SKM-1 treated with dmso at 0.1 percent for 144 hours (cell line): ENCODE data around the gene DGCR8.

Experiments used
- DNase-seq: peaks from one replicate; lab custom pipeline; 2025; ENCODE audit not compliant: unreplicated experiment; lab: John Stamatoyannopoulos, UW

DGCR8 gene

DNA sequence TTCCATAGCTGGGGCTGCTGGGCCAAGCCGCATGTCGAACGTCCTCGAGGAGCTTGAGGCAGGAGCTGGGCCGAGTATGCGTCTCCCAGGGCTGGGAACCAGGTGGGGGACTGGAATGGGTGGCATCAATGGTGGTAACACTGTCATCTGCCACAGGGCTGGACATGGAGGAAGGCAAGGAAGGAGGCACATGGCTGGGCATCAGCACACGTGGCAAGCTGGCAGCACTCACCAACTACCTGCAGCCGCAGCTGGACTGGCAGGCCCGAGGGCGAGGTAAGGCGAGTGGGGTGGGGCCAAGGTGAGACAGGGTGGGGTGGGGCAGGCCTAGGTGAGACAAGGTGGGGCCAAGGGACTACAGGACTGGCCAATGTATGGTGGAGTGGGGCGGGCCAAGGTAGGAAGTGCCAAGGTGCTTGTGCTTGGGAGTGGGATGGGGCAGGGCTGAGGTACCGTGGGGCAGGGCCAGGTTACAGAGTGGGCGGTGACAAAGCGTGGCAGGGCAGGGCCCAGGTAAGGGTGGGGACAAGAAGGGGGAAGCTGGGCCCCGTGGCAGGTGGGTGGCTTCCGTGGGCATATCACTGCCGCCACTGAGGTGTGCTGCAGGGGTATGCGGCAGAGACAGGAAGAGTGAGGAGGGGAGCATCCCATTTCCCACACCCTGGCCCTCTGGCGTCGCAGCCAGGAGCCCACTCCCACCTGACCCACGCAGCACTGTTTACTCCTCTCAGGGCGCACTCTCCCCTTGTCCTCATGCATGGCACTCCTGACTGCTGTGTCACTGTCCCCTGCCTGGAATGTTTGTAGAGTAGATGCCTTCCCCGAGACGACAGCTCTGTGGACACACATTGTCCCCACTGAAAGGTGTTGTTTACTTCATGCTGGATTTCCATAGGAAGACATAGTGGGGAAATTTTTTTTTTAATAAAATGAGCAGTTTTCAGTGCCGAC, 27.5 kb upstream of the DGCR8 start:
- DNase-seq, result no peak

DNA sequence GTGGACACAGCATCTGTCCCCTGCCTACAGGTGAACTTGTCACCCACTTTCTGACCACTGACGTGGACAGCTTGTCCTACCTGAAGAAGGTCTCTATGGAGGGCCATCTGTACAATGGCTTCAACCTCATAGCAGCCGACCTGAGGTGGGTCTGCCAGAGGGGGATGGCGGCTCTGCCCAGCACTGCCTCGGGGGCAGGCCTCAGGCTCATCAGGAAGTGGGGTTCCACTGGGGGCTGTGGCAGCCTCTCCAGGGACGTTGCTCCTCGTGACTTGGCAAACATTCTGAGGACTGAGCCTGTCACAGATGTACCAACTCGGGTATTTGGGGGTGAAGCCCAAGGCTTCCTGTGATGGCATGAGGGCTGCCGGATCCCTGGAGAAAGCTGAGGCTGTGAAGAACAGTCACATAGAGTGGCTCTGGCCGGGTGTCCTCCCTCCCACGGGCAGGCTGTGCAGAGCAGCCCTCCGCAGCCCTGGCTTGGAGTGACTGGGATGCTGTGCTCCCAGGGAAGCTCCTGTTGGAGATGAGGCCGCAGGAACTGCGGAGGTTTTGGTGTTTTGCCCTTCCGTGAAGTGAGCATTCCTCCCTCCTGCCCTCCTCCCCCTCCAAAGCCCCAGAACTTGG, 26.5 kb upstream of the DGCR8 start:
- DNase-seq, result no peak

DNA sequence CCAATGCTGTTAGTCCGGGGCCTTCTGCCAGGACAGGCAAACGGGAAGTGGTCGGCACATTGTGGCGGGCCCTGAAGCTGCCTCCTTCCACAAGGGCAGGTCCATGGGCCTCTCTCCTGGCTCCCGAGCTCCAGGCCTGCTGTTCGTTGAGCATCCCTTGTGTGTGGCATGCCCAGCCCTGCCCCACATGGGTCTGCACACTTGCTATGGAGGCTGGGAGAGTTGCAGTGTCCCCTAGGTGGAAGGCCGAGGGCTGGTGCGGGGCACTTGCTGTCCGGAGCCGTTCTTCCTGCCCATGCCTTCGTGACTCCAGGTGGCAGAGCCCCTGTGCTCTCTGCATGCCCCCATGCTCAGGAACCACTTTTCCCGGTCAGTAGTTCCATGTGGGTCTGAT, 26.0 kb upstream of the DGCR8 start:
- DNase-seq, result no peak

DNA sequence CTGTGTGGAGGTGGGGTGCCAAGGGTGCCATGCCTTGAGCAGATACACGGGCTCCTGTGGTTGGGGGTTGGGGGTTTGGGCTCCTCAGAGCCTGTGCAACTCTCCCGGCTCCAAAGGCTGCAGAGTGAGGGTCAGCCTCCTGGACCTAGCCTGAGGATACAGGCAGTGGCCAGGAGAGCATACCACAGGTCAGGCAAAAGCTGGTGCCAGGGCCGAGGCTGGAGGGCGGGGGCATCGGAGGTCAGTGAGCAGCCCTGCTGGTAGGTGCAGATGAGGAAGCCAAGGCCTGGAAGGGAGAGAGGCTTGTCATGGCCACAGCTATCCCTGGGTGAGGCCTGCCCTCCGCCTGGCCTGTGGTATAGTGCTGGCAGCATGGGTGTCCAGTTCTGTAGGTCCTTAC, 25.6 kb upstream of the DGCR8 start:
- DNase-seq, result no peak

DNA sequence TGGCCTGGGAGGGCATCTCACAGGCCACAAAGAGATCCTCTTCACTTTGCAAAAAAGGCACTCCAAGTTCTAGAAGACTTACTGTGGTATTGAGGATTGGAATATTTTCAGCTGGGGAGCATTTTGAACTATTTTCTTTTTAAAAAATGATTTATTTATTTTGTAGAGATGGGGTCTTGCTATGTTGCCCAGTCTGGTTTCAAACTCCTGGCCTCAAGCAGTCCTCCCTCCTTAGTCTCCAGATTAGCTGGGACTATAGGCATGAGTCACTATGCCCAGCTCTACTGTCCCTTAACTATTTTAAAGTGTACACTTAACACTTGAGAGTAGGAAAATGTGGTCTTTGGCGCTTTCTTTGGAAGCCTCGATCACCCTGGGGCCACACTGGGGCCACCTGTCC, 24.9 kb upstream of the DGCR8 start:
- DNase-seq, result no peak

DNA sequence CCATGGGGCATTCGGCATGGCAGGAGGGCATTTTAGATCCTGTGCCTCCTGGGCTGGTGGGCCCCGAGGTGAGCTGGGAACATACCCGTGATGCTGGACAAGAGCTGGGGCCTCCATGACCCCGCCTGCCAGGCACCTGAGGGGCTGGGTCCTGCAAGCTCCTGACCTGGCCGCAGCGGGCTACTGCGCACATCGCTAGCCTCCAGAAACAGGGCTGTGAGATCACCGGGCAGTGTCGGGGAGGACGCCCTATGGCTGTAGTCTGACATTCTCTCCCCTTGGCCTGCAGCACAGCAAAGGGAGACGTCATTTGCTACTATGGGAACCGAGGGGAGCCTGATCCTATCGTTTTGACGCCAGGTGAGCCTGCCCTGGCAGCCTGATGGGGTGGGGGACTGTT, 24.4 kb upstream of the DGCR8 start:
- DNase-seq, result no peak

DNA sequence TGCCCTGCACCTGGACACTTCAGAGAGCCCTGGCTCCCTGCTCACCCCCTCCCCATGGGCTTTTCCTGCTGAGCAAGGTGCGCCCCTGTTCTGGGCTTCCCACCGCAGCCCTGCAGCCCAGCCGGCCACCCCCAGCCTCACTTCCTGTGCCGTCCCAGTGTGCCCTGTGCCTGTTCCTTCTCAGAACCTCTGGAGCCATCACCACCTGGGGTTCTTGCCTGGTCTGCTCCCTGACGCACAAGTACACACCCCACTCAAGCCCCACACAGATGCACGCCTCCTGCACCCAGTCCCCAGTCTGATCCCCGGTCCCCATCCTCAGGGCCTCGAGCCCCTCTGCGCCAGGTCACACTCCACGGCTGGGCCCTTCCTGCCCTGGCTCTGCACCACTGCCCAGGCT, 23.9 kb upstream of the DGCR8 start:
- DNase-seq, result no peak

DNA sequence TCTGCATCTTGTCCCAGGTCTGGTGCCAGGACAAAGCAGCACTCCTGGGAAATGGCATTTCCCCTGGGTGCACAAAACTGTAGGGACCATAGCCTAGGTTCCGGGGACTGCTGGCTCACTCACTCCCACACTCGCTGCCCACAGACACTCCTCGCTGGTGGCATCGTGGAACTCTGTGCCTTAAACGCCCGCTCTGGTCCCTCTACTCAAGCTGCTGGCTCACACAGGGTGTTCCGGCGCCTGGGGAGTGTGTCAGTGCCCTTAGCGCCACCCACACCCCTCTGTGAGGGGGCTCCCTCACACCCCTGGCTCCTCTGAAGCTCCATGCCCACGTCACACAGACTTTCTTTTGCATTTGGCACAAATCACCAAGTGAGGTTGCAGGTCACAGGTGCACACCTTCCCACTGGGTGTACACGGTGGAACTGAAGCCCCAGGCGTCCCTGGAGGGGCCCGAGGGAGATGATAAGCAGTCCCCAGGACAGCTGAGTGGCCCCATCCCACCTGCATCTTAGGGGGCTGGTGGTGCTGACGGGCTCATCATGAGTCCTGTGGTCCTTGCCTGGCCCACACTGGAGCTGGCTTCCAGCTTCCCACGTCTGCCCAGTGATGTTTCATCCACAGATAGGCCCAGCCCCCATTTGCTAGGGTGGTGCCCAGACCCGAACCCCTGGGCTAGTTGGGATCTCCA, 23.2 kb upstream of the DGCR8 start:
- DNase-seq, result no peak

DNA sequence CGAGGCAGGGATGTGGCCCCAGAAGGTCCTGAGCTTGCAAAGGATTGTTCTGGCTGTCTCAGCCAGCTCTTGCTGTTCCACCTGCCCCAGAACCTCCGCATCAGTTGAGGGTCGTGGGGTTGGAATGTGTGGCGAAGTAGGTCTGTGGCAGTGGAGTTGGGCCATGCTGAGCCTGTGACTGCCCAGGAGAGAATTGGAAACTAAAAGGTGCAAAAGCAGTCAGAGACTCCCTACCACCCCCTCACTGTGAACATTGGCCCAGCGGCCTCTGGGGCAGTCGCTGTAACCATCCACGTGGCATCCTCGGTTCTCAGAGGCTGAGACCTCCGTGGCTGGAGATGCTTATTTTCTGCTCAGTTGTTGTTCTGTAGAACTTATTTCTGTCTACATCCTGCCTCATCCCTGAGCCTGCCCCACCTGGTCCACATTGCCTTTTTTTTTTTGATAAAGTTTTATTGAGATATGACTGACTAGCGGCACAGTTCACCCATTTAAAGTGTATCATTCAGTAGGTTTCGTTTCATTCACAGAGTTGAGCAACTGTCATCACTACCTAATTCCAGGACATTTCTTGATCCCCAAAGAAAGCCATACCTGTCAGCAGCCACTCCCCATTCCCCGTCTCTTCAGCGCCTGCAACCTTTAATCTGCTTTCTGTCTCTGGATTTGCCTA, 22.3 kb upstream of the DGCR8 start:
- no peak for DNase-seq

DNA sequence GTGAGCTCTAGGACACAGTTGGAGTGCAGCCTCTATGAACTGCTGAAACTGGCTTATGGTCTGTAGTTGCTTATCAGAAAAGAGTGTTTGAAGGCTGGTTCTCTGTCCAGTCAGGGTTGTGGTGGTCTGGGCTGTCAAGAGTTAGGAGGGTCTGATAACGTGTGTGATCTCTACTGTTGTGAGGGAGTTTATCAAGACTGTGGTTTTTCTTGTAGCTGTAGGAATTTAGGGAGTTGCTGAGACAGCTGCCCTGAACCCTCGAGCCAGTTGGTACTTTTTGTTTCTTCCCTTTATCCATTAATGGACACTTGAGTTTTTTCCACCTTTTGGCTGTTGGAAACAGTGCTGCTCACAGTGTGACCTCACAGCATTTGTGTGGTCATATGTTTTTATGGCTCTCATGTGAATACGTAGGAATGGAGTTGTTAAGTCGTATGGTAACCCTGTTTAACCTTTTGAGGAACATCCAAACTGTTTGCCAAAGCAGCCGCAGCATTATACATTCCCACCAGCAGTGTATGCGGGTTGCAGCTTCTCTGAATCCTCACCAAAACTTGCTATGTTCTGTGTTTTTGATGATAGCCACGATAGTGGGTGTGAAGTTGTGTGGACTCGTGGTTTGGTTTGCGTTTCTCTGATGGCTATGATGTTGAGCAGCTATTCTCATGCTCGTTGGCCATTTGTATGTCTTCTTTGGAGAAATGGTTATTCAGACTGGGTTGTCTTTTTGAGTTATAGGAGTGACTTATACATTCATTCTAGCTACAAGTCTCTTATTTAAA, 20.9 kb upstream of the DGCR8 start:
- DNase-seq, result no peak

DNA sequence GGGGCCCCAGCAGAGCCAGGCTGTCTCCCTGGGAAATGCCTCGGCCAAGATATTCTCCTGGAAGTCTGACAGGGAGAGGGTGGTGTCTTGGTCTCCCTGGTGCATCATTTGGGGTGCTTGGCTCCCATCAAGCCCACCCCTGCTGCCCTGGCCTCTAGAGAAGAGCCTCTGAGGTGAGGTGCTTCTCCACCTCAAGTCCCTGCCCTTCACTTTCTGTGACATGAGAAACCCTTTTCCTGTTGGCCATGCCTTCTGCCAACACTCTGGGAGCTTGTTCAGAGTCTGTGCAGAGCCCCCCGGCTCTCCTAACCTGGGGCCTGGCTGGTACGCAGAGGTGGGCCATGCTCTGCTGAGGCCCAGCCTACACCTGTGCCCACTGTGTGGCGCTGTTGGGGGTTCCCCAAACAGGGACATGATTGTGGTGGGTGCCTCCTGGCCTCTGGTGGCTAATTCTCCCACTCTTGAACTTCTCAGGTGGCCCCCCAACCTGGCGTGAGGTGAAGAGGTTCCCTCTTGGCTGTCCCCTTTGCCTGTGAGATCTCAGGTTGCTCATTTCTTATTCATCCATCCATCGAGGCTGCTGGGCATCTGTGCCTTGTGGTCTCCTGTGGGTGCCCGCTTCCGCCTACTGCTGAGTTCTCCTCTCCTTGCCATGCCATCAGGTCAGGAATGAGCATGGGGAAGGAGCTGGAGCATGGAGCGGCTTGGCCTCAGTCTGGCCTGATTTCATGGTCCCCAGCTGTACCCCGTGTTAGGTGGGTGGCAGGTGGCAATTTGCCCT, 19.2 kb upstream of the DGCR8 start:
- DNase-seq, result no peak

DNA sequence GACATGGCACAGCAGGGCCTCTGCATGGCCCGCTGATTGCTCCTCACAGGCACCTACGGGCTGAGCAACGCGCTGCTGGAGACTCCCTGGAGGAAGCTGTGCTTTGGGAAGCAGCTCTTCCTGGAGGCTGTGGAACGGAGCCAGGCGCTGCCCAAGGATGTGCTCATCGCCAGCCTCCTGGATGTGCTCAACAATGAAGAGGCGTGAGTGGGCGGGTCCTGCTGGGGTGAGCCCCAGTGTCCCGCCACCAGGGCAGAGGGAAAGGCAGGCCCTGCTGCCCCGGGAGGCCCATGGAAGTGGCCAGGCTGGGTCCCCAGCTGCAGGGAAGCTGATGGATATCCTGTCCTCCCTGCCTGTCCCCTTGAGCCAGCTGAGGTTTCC, 18.6 kb upstream of the DGCR8 start:
- no peak for DNase-seq

DNA sequence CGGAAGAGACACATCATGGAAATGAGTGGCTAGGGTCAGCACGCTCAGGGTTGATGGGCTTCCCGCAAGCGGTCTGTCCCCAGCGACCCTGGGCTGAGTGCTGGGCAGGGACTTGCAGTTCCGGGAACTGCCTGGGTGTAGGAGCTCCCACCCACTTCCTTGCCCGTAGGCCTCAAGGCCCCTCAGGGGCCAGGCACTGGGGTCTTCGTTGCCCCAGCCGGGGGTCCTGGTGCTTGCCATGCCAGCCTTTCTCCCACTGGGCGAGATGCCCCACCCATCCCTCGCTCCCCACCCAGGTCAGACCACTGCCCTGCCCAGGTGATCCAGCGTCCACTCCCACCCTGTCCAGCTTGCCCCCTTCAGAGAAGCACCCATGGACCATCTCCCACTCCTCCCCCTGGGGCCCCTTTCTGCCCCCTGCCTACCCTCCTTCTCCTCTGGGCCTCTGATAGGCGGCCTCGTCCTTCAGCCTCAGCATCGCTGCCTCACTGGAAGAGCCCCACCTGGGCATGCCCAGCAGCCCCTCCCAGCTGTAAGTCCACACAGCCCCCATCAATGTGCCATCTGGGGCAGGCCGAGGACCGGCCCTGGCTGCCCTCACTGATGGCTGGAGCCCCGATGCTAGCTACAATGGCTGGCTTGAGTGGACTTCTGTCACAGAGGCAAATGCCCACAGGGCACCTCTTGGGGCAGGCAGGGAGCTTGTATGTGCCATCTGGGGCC, 17.8 kb upstream of the DGCR8 start:
- DNase-seq, result no peak

DNA sequence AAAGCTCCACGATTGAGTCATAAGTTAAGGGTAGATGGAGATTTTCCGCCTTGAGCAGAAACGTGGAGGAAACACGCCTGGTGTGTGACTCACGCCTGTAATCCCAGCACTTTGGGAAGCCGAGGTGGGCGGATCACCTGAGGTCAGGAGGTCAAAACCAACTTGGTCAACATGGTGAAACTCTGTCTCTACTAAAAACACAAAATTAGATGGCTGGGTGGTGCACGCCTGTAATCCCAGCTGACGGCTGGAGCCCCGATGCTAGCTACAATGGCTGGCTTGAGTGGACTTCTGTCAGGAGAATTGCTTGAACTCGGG, 17.3 kb upstream of the DGCR8 start:
- DNase-seq, result no peak

DNA sequence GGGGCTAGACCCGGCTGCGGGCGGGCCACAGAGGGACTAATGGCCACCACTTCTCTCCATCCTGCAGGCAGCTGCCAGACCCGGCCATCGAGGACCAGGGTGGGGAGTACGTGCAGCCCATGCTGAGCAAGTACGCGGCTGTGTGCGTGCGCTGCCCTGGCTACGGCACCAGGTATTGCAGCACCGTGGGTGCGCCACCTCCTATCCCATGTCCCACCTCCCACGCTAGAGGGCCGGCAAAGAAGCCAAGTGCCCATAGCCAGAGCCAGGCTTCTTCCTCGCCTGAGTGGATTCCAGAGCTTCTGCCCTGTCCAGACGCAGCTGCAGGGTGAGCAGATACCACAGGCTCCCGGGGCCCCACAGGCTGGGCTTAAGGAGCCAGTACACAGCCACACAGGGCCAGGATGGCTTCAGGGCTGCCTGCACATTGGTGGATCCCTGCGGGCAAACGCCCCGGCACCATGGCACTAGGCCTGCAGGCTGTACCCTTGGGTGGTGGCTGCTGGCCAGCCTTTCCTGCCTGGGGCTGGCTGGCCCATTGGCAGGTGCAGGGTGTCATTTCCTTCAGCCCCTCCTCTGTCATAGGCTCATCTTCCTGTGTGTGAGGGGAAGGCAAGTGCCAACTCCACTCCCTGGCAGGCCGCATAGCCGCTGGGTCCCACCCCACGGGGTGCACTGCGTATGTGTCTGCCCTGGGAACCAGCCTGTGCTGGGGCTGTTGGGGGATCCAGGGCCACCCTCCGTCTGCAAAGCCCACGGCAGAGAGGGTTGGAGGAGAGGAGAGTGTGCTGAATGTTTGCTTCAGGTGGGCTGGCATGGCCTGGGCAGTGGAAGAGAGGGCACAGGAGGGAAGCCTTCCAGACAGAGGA, 16.5 kb upstream of the DGCR8 start:
- no peak for DNase-seq

DNA sequence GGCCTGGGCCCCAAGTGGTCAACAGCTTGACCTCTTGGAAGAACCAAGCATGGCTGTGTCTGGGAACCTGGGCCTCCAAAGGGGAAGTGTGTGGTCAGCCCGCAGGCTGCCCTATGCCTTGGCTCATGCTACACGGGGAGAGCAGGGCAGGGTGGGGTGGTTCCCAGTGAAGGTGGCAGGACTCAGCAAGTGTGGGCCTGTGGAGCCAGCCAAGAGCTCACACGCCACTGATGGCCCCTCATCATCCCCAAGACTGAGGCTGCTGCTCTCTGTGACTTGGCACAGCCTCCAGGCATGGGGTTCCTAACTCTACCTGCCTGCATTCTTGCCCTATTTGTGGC, 15.9 kb upstream of the DGCR8 start:
- DNase-seq, result peak; percentile 47

DNA sequence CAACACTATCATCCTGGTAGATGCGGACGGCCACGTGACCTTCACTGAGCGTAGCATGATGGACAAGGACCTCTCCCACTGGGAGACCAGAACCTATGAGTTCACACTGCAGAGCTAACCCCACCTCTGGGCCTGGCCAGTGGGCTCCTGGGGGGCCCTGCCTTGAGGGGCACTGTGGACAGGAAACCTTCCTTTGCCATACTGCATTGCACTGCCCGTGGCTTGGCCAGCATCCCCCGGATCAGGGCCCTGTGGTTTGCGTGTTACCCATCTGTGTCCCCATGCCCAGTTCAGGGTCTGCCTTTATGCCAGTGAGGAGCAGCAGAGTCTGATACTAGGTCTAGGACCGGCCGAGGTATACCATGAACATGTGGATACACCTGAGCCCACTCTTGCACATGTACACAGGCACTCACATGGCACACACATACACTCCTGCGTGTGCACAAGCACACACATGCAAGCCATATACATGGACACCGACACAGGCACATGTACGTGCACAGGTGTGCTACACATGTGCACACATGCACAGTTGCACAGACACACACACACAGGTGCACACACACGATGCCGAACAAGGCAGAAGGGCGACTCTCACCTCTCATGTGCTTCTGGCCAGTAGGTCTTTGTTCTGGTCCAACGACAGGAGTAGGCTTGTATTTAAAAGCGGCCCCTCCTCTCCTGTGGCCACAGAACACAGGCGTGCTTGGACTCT, 15.3 kb upstream of the DGCR8 start:
- DNase-seq, result no peak
